Measurements from ENCODE around the gene INTS15. TPM values are rescaled to one million over a fixed set of nuclear protein-coding genes. Genes with fewer than 3 reads are reported as not detected.

INTS15 gene
- total and polyA plus RNA-seq, 4 donors, result 13.8 to 34.5 (median 22.4) TPM

DNA sequence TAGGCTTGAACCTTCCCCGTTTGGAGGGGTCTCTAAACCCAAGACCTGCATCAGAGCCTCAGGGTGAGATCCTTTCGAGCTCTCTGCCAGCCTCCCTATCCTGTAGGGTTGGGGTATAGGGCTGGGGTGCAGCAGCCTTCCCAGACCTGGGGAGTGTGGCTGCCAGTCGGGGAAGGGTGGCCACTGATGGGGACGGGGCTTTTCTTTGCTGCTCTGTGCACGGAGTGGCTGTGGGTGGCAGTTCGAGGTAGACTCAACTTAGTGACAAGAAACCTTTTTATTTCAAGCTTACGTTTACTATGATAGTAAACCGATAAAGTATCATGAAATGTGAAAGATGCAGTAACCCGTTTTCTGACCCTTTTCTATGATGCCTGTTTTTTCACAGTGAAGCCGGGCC, 60.3 kb downstream of the INTS15 start:
- Histone ChIP-seq H3K27ac (ENCODE audit: low read depth in 1 of 2, low read length in 1 of 2) (no peak overlapping the region), H3K4me1 (ENCODE audit: control insufficient read depth in 5 of 5, insufficient read depth in 5 of 5, low read length in 5 of 5) (no peaks in the 10 kb centered on the region), H3K9me3 (ENCODE audit: control insufficient read depth in 4 of 4, insufficient read depth in 3 of 4, low read length in 3 of 4) (peaks cover 0 to 31% (median 0%) of the 10 kb centered on the region in 4 donors), H3K36me3 (ENCODE audit: control insufficient read depth in 4 of 4, insufficient read depth in 4 of 4, low read length in 4 of 4) (peaks cover 12 to 83% (median 36%) of the 10 kb centered on the region in 4 donors), H3K9ac (ENCODE audit: insufficient read depth in 1 of 2, low read length in 2 of 2) (no peak overlapping the region), H3K4me3 (no peak overlapping the region), H3K27me3 (ENCODE audit: control insufficient read depth in 3 of 3, insufficient read depth in 3 of 3, low read length in 2 of 3) (no peaks in the 10 kb centered on the region)
- ATAC-seq (ENCODE audit: insufficient read depth, low FRiP score) (no peak), DNase-seq (no peak)
- 97 to 99% methylated on average over 10 of the region's 10 CpGs for WGBS, 2 donors
- TF ChIP-seq, protein P1, sequence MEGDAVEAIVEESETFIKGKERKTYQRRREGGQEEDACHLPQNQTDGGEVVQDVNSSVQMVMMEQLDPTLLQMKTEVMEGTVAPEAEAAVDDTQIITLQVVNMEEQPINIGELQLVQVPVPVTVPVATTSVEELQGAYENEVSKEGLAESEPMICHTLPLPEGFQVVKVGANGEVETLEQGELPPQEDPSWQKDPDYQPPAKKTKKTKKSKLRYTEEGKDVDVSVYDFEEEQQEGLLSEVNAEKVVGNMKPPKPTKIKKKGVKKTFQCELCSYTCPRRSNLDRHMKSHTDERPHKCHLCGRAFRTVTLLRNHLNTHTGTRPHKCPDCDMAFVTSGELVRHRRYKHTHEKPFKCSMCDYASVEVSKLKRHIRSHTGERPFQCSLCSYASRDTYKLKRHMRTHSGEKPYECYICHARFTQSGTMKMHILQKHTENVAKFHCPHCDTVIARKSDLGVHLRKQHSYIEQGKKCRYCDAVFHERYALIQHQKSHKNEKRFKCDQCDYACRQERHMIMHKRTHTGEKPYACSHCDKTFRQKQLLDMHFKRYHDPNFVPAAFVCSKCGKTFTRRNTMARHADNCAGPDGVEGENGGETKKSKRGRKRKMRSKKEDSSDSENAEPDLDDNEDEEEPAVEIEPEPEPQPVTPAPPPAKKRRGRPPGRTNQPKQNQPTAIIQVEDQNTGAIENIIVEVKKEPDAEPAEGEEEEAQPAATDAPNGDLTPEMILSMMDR (IDR thresholded peaks at IDR 0.05; ENCODE audit: control extremely low read depth, extremely low read depth), result no peak

DNA sequence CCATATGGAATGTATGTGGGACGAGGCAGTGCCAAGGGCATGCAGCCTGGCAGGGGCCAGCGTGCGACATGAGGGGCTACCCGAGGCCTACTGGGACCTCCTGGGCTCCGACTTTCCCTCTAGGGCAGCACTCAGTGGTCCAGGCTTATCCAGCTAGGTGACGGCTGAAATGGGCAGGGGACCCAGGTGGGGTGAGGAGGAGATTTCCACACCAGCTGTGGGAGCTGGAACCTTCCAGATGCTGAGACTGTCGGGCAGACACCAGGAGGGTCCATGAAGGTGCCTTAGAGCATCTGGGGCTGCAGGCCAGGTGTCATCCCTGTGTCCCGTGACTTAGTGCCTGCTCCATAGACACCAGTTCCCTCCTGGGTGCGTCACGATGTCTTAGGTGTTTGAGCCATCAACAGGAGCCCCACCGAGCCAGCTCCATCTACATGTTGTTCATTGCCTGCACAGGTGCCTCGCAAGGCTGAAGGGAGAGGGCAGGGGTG, 60.7 kb downstream of the INTS15 start:
- no peak for ATAC-seq (ENCODE audit: insufficient read depth, low FRiP score)
- H3K4me3 ChIP-seq, result no peak overlapping the region
- H3K9ac ChIP-seq (ENCODE audit: insufficient read depth in 1 of 2, low read length in 2 of 2), result no peak overlapping the region
- no peaks in the 10 kb centered on the region for H3K4me1 ChIP-seq (ENCODE audit: control insufficient read depth in 5 of 5, insufficient read depth in 5 of 5, low read length in 5 of 5)
- 98% methylated on average over 12 of the region's 12 CpGs for WGBS, 2 donors
- H3K9me3 ChIP-seq (ENCODE audit: control insufficient read depth in 4 of 4, insufficient read depth in 3 of 4, low read length in 3 of 4), result peaks cover 0 to 34% (median 0%) of the 10 kb centered on the region in 4 donors
- no peaks in the 10 kb centered on the region for H3K27me3 ChIP-seq (ENCODE audit: control insufficient read depth in 3 of 3, insufficient read depth in 3 of 3, low read length in 2 of 3)
- TF ChIP-seq, protein P1 (IDR thresholded peaks at IDR 0.05; ENCODE audit: control extremely low read depth, extremely low read depth), result no peak
- H3K27ac ChIP-seq (ENCODE audit: low read depth in 1 of 2, low read length in 1 of 2), result no peak overlapping the region
- no peak for DNase-seq
- H3K36me3 ChIP-seq (ENCODE audit: control insufficient read depth in 4 of 4, insufficient read depth in 4 of 4, low read length in 4 of 4), result peaks cover 12 to 88% (median 38%) of the 10 kb centered on the region in 4 donors

DNA sequence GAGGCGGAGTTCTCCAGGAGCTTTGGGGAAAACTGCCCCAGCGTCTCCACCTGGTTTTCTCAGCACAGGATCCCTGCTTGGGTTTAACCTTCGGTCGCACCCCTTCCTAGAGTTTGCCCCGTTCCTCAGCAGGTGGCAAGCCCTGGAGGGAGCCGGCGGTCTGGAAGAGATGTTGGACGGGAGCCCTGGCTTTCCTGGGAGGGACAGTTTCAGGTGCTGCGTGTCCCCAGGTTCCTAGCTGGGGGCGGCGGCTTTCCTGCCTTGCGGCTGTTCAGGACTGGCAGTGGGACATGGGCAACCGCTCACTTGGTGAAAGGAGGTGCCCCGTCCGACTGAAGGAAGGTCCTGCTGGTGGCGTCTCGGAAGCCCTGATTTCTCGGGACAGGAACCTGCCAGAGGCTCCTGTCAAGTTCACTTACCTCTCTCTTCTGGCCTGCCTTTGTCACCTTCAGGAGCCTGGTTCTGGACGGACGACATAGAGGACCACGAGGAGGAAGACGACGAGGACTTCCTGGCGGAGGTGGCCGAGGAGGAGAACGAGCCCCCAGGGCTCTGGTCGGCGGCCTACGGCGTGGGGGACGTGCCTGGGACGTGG, 62.1 kb downstream of the INTS15 start:
- Histone ChIP-seq H3K4me1 (ENCODE audit: control insufficient read depth in 5 of 5, insufficient read depth in 5 of 5, low read length in 5 of 5) (no peaks in the 10 kb centered on the region), H3K36me3 (ENCODE audit: control insufficient read depth in 4 of 4, insufficient read depth in 4 of 4, low read length in 4 of 4) (peaks cover 12 to 85% (median 37%) of the 10 kb centered on the region in 4 donors), H3K9ac (ENCODE audit: insufficient read depth in 1 of 2, low read length in 2 of 2) (no peak overlapping the region), H3K9me3 (ENCODE audit: control insufficient read depth in 4 of 4, insufficient read depth in 3 of 4, low read length in 3 of 4) (peaks cover 0 to 34% (median 0%) of the 10 kb centered on the region in 4 donors), H3K27ac (ENCODE audit: low read depth in 1 of 2, low read length in 1 of 2) (no peak overlapping the region), H3K4me3 (no peak overlapping the region), H3K27me3 (ENCODE audit: control insufficient read depth in 3 of 3, insufficient read depth in 3 of 3, low read length in 2 of 3) (no peaks in the 10 kb centered on the region)
- DNase-seq, result no peak
- TF ChIP-seq, protein P1 (IDR thresholded peaks at IDR 0.05; ENCODE audit: control extremely low read depth, extremely low read depth), result no peak
- 97% methylated on average over 32 of the region's 32 CpGs for WGBS, 2 donors
- no peak for ATAC-seq (ENCODE audit: insufficient read depth, low FRiP score)

All from lung (tissue), 12 donors.